NCI-H446 treated with DMSO at 0.1 percent for 48 hours (cell line): ENCODE results near the gene GJC2.

Experiments used
- DNase-seq: peaks from one replicate; lab custom pipeline; 2025; lab: John Stamatoyannopoulos, UW

Gene GJC2

GRCh38 chr1:228158151-228159007, 8.6 kb downstream of the GJC2 start:
- DNase-seq: no peak

GRCh38 chr1:228159008-228159665, 9.4 kb downstream of the GJC2 start:
- DNase-seq: no peak

- DNase-seq: no peak
These were observed 10.6 kb downstream of the GJC2 start for GRCh38 chr1:228160201-228160761.

GRCh38 chr1:228161362-228161761, 11.6 kb downstream of the GJC2 start:
- DNase-seq: no peak

- no peak for DNase-seq
These were observed 12.1 kb downstream of the GJC2 start for GRCh38 chr1:228161866-228162265.

GRCh38 chr1:228162286-228163006, 12.7 kb downstream of the GJC2 start:
- DNase-seq: no peak

- DNase-seq: no peak
These were observed 13.4 kb downstream of the GJC2 start for GRCh38 chr1:228163007-228163753.

- no peak for DNase-seq
These were observed 14.2 kb downstream of the GJC2 start for GRCh38 chr1:228163776-228164519.

- DNase-seq: no peak
These were observed 15.0 kb downstream of the GJC2 start for GRCh38 chr1:228164561-228165371.

GRCh38 chr1:228165372-228166169, 15.8 kb downstream of the GJC2 start, which contains the start of gene IBA57:
Gene IBA57 (plus strand): TSS chr1:228165804. CDS start chr1:228165817, 13 bp downstream.
- DNase-seq: peak; percentile 95

GRCh38 chr1:228166170-228166936, 16.6 kb downstream of the GJC2 start:
- peak; percentile 16 for DNase-seq

GRCh38 chr1:228168563-228169270, 19.0 kb downstream of the GJC2 start:
- DNase-seq: no peak

- DNase-seq: no peak
These were observed 19.6 kb downstream of the GJC2 start for GRCh38 chr1:228169345-228169744.

- no peak for DNase-seq
These were observed 20.9 kb downstream of the GJC2 start for GRCh38 chr1:228170666-228171065.

GRCh38 chr1:228171221-228171891, 21.6 kb downstream of the GJC2 start:
- DNase-seq: no peak

GRCh38 chr1:228172591-228173527, 23.1 kb downstream of the GJC2 start:
- no peak for DNase-seq
